ENCODE results near the gene PDZRN3.

PDZRN3 gene

DNA sequence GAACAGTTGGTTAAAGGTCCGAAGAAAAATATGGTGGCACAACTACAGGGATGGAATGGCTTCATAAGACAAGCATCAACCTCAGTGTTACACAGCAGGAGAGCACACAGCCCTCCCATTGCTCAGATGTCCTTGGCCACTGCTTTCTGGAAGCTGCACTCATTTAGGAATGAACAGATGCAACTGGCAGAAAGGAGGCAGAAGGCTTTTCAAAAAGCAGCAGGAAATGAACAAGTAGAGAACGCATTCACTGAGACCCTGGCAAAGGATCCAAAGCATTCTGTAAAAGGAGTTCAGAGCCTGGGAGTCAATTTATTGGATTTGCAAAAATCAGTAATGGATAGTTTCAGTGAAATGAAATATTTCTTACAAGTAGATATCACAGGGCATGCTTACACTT is 101.1 kb downstream of the PDZRN3 start:
- peak overlapping the region; percentile 94; the same call in 1 of the 2 replicates for H3K27ac ChIP-seq
- TF ChIP-seq, protein P1, sequence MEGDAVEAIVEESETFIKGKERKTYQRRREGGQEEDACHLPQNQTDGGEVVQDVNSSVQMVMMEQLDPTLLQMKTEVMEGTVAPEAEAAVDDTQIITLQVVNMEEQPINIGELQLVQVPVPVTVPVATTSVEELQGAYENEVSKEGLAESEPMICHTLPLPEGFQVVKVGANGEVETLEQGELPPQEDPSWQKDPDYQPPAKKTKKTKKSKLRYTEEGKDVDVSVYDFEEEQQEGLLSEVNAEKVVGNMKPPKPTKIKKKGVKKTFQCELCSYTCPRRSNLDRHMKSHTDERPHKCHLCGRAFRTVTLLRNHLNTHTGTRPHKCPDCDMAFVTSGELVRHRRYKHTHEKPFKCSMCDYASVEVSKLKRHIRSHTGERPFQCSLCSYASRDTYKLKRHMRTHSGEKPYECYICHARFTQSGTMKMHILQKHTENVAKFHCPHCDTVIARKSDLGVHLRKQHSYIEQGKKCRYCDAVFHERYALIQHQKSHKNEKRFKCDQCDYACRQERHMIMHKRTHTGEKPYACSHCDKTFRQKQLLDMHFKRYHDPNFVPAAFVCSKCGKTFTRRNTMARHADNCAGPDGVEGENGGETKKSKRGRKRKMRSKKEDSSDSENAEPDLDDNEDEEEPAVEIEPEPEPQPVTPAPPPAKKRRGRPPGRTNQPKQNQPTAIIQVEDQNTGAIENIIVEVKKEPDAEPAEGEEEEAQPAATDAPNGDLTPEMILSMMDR (conservative IDR thresholded peaks at IDR 0.05): no peak

- H3K27ac ChIP-seq: peak overlapping the region; percentile 94
- TF ChIP-seq, protein P1 (conservative IDR thresholded peaks at IDR 0.05): no peak
Measured at GRCh38 chr3:73521734-73522336, 102.9 kb downstream of the PDZRN3 start.

DNA sequence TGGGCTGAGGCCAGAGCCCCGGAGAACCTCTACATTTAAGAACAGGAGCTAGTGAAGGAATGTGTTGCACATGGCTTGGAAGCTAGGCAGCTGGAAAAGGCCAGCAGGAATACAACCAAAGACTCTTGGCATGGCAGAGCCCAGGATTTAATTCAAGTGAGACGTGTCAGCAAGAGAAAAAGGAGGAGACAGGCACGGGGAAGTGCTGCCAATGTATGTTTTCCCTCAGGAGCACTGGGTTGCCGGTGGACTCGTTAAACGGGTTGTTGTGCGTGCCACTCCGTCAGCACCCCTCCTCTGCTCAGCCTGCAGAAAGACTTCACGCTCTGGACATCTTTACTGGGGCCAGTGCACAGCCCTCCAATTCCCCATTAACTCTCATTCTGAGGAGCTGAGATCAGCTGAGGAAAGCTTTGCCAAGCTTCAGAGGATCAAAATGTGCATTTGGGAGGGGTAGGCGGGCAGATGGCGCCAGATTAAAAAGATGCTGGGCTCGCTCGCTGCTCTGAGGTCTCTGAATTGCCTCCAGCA is 103.7 kb downstream of the PDZRN3 start:
- H3K27ac ChIP-seq: peak overlapping the region; percentile 94
- TF ChIP-seq, protein P1 (conservative IDR thresholded peaks at IDR 0.05): no peak

DNA sequence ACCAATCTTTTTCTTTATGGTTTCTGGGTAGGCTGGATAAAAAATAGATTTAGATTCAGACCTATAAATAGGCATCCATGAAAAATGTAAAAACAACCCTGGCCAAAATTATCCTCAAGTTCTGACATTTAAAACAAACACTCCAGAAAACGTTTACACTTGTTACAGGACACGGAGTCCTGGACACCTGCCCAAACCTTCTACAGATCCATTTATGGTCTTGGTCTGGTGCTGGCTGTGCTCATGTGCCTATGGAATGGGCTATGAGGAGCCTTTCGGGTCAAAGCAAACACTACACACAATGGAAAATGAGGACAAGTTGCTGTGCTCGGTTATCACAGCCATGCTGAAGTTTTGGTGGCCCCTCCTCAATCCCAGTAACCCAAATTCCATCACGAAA is 108.1 kb downstream of the PDZRN3 start:
- TF ChIP-seq, protein P1 (conservative IDR thresholded peaks at IDR 0.05): no peak
- peak overlapping the region; percentile 99 for H3K27ac ChIP-seq

DNA sequence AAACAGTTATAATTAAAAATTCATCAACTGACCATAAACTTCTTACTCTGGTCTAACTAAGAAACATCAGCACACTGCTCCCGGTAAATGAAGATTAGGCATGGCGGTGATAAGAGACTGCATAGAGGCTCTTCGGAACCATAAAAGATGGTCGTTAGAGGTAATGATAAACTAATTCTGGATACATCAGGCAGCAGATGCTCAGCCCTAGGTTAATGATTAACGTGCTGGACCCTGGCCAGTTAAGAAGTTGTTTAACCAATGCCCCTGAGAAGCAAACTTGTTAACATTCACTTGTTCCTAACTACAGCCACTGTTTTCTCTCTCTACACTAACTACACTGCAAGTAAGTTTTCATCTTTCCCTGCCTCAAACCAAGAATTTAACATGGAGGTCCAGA is 111.5 kb downstream of the PDZRN3 start:
- peak overlapping the region; percentile 99 for H3K27ac ChIP-seq
- TF ChIP-seq, protein P1 (conservative IDR thresholded peaks at IDR 0.05): no peak

- TF ChIP-seq, protein P1 (conservative IDR thresholded peaks at IDR 0.05): no peak
- peak overlapping the region; percentile 99 for H3K27ac ChIP-seq
Measured at GRCh38 chr3:73511571-73512525, 112.9 kb downstream of the PDZRN3 start.

DNA sequence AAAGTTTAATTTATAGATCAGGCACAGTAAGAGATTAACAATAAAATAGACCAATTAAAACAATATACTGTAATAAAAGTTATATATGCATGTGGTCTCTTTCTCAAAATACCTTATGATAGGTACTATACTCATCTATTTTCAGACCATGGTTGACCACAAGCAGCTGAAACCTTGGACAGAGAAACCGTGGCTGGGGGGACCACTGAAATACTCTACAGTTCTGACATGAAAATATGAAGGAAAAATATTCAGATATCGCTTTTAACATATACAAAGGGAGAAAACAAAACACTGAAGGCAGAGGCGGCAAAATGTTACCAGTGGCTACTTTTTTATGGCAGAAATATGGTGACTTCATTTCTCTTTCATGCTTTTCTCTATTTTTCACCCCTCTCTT is 114.0 kb downstream of the PDZRN3 start:
- peak overlapping the region; percentile 99 for H3K27ac ChIP-seq
- TF ChIP-seq, protein P1 (conservative IDR thresholded peaks at IDR 0.05): no peak

Measured in VCaP (cell line).